Heart right ventricle (tissue), 16 donors: ENCODE data around the gene ARHGDIG. TPM values are rescaled to one million over a fixed set of nuclear protein-coding genes. Genes with fewer than 3 reads are reported as not detected.

Experiments
- ATAC-seq, 8 donors: fragments of 200-7000 bp; cut with Tn5 transposase; one replicate each; pipeline ENCODE4 v1.9.1; 2020; ENCODE audit warnings: mild to moderate bottlenecking in 8 of 8, moderate library complexity in 8 of 8, moderate number of reproducible peaks in 1 of 8
- DNase-seq, 2 donors: peaks; one replicate each; pipeline ENCODE4 v3.0.0-alpha.2; 2020
- H3K27ac ChIP-seq, 10 donors: fragments of 200-600 bp; sonication (generic) in 2 of 10; one replicate each; pipeline versions ENCODE4 v1.5.0 to v1.8.0; 2020 to 2022; ENCODE audit warnings: mild to moderate bottlenecking in 3 of 10
- H3K27me3 ChIP-seq, 7 donors: fragments of 200-600 bp; one replicate each; pipeline ENCODE4 v1.8.0; 2021 to 2022; ENCODE audit warnings: mild to moderate bottlenecking in 2 of 7
- H3K36me3 ChIP-seq, 9 donors: fragments of 200-600 bp; sonication (generic) in 1 of 9; one replicate each; pipeline versions ENCODE4 v1.5.0 to v1.8.0; 2020 to 2022; ENCODE audit warnings: mild to moderate bottlenecking in 2 of 9
- H3K4me1 ChIP-seq, 9 donors: fragments of 200-600 bp; sonication (generic) in 1 of 9; one replicate each; pipeline versions ENCODE4 v1.5.0 to v1.8.0; 2020 to 2022; ENCODE audit warnings: mild to moderate bottlenecking in 4 of 9
- H3K4me3 ChIP-seq, 10 donors: fragments of 200-600 bp; sonication (generic) in 2 of 10; one replicate each; pipeline versions ENCODE4 v1.5.0 to v1.8.0; 2020 to 2022; ENCODE audit warnings: mild to moderate bottlenecking in 7 of 10, moderate library complexity in 2 of 10
- H3K9me3 ChIP-seq, 11 donors: fragments of 200-600 bp in 10 of 11; sonication (generic) in 2 of 11; one replicate each; pipeline versions ENCODE4 v1.5.0 to v1.8.0; 2013 to 2022; ENCODE audit warnings: mild to moderate bottlenecking in 2 of 11, control low read depth in 1 of 11, moderate library complexity in 1 of 11
- CTCF ChIP-seq, 9 donors: fragments of 200-600 bp; sonication (generic) in 2 of 9; IDR thresholded peaks; one replicate each; pipeline versions ENCODE4 v1.5.0 to v1.8.0; 2021 to 2022; ENCODE audit warnings: antibody characterized with exemption in 9 of 9, mild to moderate bottlenecking in 5 of 9, moderate library complexity in 1 of 9
- WGBS, 2 donors: extraction: QIAGEN DNeasy Blood & Tissue Kit; methylation state at CpG; one replicate each; pipeline ENCODE4 v1.1.7; 2013; ENCODE audit warnings: inconsistent platforms in 1 of 2; 5-methylcytosine and 5-hydroxymethylcytosine counted together
- intact Hi-C, 10 donors: fragments of 100-400 bp; cut with DNase I; formaldehyde crosslinking; loops; one replicate each; pipeline versions ENCODE4 v1.11.1 to v1.14.2; 2022
- long read RNA-seq, 3 donors: library from polyadenylated mRNA; unstranded; transcript quantifications; one replicate each; pipeline ENCODE4 v2.0.0, GENCODE V29; 2020 to 2021
- polyA plus RNA-seq, 2 donors: library from polyadenylated mRNA; stranded (reverse); fragments of 200-250 nt; gene quantifications; one replicate each; pipeline ENCODE4 v1.2.3, GENCODE V29; 2013
- total RNA-seq, 10 donors: library from RNA; stranded (reverse); fragmentation: NEBNext Ultra II Directional in 3 of 10; extraction: Animal tissue kit (Norgen Biotek cat#: 25700) in 3 of 10; gene quantifications; one replicate each; pipeline versions ENCODE4 v1.2.1 to v1.2.4, GENCODE V29; 2021 to 2023
- donor health status: Arrhythmogenic right ventricular cardiomyopathy.
- donor health status: ischemic (EF 13 %, LVEDD 7.1; RV severe dilation, severe dysfunction).
- donor health status: healthy with polysubstance abuse.
- donor health status: DM: no; HTN: yes; CAD: no.
- donor health status: DM: no; HTN: no; CAD: no.
- donor health status: ischemic (EF 25% LVEDD 6.9; RV normal size, moderate dysfunction).
- donor health status: ischemic (EF 25% LVEDD 5.7; RV mildly dilated, moderate dysfunction).
- donor health status: healthy.
- donor health status: DM: yes; HTN: yes; CAD: no.
- donor health status: Ischemic cardiomyopathy.
- donor health status: ischemic (EF 35%, LVEDD 5.7; RV mildly dilated, moderate dysfunction).
- donor health status: nonischemic (EF 11% LVEDD 7.7; RV severe dilation, severe dysfunction).
- donor health status: DM: yes; HTN: yes; CAD: no.
- donor health status: PGD.
- donor health status: ischemic (EF 29% LVEDD 5.4; RV normal size, mild dysfunction).
- donor health status: nonischemic (EF 23%, LVEDD 6.1; RV moderate dilation, normal function).

Gene ARHGDIG
- total RNA-seq (10 to 100 TPM in 4 of 10 donors, 1 to 10 TPM in 6; 4.8 to 16.9 (median 9.1) TPM), polyA plus RNA-seq (10 to 100 TPM in 1 of 2 donors, under 1 TPM in 1; 0.17 to 10.7 TPM)
- long read RNA-seq, donor 1, transcript ARHGDIG-201 (6 exons, 949 nt), result major isoform, 13 of 15 reads
- long read RNA-seq, donor 1, partial matches to known transcripts, result 1 of 15 reads
- long read RNA-seq, donor 1, other reads (novel, unspliced or antisense), result 1 of 15 reads
- long read RNA-seq, donor 2, transcript ARHGDIG-201 (6 exons, 949 nt), result major isoform, 24 of 29 reads
- long read RNA-seq, donor 2, partial matches to known transcripts, result 4 of 29 reads
- long read RNA-seq, donor 2, other reads (novel, unspliced or antisense), result 1 of 29 reads
- long read RNA-seq, donor 3, partial matches to known transcripts, result 0 of 1 reads
- long read RNA-seq, donor 3, other reads (novel, unspliced or antisense), result 0 of 1 reads

- H3K27me3 ChIP-seq, result peaks cover 0 to 51% (median 17%) of the 10 kb centered on the region in 7 donors
- intact Hi-C loops, result no loop called here
- no peak for TF ChIP-seq CTCF (IDR thresholded peaks at IDR 0.05)
- ATAC-seq (peak in 2 of 8 donors; percentile 6 to 12), DNase-seq (no peak)
- H3K27ac ChIP-seq, result no peak within 1 kb of the TSS
- 0 to 1% methylated on average over 17 to 54 of the region's 54 CpGs for WGBS, 2 donors
- H3K9me3 ChIP-seq, result no peaks in the 10 kb centered on the region
- peaks cover 0 to 28% (median 16%) of the 10 kb centered on the region in 9 donors for H3K4me1 ChIP-seq
- H3K4me3 ChIP-seq, result peak within 1 kb of the TSS; percentile 10 to 53 (median 48)
- H3K36me3 ChIP-seq, result no peaks in the 10 kb centered on the region
Measured at GRCh38 chr16:280552-280951, at the start of gene ARHGDIG. Gene ARHGDIG (plus strand): TSS chr16:280591. CDS start chr16:280681, 90 bp downstream.

- H3K27ac ChIP-seq, result no peak overlapping the region
- no peak overlapping the region for H3K4me3 ChIP-seq
- intact Hi-C loops, result loop anchor here in 1 of 10 donors (10.0 kb wide), 1 partner anchor 124 kb away; the partner anchor contains the start of gene AXIN1
- DNase-seq (no peak), ATAC-seq (no peak)
- H3K9me3 ChIP-seq, result no peaks in the 10 kb centered on the region
- 73 to 78% methylated on average over 22 of the region's 22 CpGs for WGBS, 2 donors
- peaks cover 0 to 23% (median 12%) of the 10 kb centered on the region in 9 donors for H3K36me3 ChIP-seq
- no peaks in the 10 kb centered on the region for H3K27me3 ChIP-seq
- peaks cover 5 to 39% (median 31%) of the 10 kb centered on the region in 9 donors for H3K4me1 ChIP-seq
- no peak for TF ChIP-seq CTCF (IDR thresholded peaks at IDR 0.05)
Measured at GRCh38 chr16:230949-231348, 49.4 kb upstream of the ARHGDIG start.

GRCh38 chr16:234468-235305, 45.7 kb upstream of the ARHGDIG start, which contains the start of gene FAM234A:
Gene FAM234A (plus strand): TSS chr16:234821. CDS start chr16:254414, 19,593 bp downstream.
- peak; percentile 93 to 98 (median 96) for ATAC-seq

More at GRCh38 chr16:234468-235305, 45.7 kb upstream of the ARHGDIG start, which contains the start of gene FAM234A:
- Histone ChIP-seq H3K36me3 (peaks cover 0 to 11% (median 0%) of the 10 kb centered on the region in 9 donors), H3K27me3 (no peaks in the 10 kb centered on the region), H3K9me3 (no peaks in the 10 kb centered on the region), H3K27ac (peak within 1 kb of the TSS; percentile 88 to 99 (median 96)), H3K4me3 (peak within 1 kb of the TSS; percentile 72 to 98 (median 90)), H3K4me1 (peaks cover 0 to 25% (median 14%) of the 10 kb centered on the region in 9 donors)
- intact Hi-C loops, result loop anchor here in 3 of 10 donors (2.0 to 10.0 kb wide), 3 partner anchors 118 to 120 kb away; partner anchors contain the start of gene AXIN1 (in 3 of the 3)
- 1% methylated on average over 67 to 85 of the region's 85 CpGs for WGBS, 2 donors
- peak; percentile 14 to 66 (median 47) for TF ChIP-seq CTCF (IDR thresholded peaks at IDR 0.05)
- DNase-seq, result peak; percentile 93 to 94
